Effector memory CD8-positive, alpha-beta T cell (primary cell): ENCODE measurements around the gene DLG2.

ENCODE experiments used
- ATAC-seq: fragments of 150-1000 bp; cut with Tn5 transposase; replicated peaks from 2 replicates; pipeline ENCODE4 v1.10.0; 2021; ENCODE audit warnings: mild to moderate bottlenecking, moderate library complexity
- DNase-seq, 3 experiments: peaks; one replicate each; pipeline ENCODE4 v3.0.0; 2021
- H3K27ac Mint-ChIP-seq, 2 donors: one replicate each; pipeline ENCODE4 v1.8.0; 2022; ENCODE audit warnings: mild to moderate bottlenecking in 2 of 2, mixed read lengths in 2 of 2, moderate library complexity in 2 of 2
- H3K27me3 Mint-ChIP-seq, 2 donors: one replicate each; pipeline ENCODE4 v1.8.0; 2022; ENCODE audit warnings: mixed read lengths in 2 of 2
- H3K36me3 Mint-ChIP-seq: one replicate; pipeline ENCODE4 v1.8.0; 2022; ENCODE audit warnings: mild to moderate bottlenecking, moderate library complexity, mixed read lengths; ENCODE audit not compliant: insufficient read depth
- H3K4me1 Mint-ChIP-seq, 2 donors: one replicate each; pipeline ENCODE4 v1.8.0; 2022; ENCODE audit warnings: low read depth in 2 of 2, mixed read lengths in 2 of 2
- H3K4me3 Mint-ChIP-seq, 2 donors: one replicate each; pipeline ENCODE4 v1.8.0; 2022; ENCODE audit warnings: mild to moderate bottlenecking in 2 of 2, mixed read lengths in 2 of 2, moderate library complexity in 2 of 2
- H3K9me3 Mint-ChIP-seq, 2 donors: one replicate each; pipeline ENCODE4 v1.8.0; 2022; ENCODE audit warnings: mixed read lengths in 2 of 2

DLG2 gene

DNA sequence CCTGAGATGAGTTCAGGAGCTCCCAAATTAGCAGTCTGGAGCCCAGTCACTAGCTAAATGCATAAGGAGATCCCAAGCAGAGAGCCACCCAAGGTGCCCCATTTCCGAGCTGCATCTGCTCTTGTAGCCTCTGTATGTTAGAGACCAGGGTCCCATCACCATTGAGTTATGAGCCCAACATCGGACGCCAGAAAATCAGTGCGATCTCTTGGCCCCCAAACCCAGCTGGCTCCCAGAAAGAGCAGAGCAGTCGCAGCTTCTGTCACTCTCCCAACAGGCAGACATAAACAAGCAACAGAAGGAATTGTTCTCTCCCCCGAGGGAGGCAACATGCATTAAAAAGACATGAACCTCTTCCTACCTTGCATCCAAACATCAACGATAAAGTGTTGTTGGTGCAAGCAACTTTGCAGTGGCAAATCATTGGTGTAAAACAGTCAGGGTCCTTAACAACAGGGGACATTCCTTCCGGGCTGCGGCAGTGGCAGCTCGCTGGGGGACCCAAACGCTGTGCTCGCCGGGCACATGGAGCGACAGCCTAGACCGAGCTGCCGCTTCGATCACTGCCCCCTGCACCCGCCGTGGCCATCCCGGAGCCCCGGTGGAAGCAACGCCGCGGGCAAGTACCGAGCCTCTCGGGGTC is 907.1 kb downstream of the DLG2 start:
- no peak for ATAC-seq
- H3K27me3 Mint-ChIP-seq, result no peaks in the 10 kb centered on the region
- no peak overlapping the region for H3K27ac Mint-ChIP-seq
- H3K9me3 Mint-ChIP-seq, result peaks cover 8 to 9% of the 10 kb centered on the region in 2 donors
- no peaks in the 10 kb centered on the region for H3K4me1 Mint-ChIP-seq
- H3K4me3 Mint-ChIP-seq, result no peak overlapping the region
- no peak for DNase-seq
- no peaks in the 10 kb centered on the region for H3K36me3 Mint-ChIP-seq

DNA sequence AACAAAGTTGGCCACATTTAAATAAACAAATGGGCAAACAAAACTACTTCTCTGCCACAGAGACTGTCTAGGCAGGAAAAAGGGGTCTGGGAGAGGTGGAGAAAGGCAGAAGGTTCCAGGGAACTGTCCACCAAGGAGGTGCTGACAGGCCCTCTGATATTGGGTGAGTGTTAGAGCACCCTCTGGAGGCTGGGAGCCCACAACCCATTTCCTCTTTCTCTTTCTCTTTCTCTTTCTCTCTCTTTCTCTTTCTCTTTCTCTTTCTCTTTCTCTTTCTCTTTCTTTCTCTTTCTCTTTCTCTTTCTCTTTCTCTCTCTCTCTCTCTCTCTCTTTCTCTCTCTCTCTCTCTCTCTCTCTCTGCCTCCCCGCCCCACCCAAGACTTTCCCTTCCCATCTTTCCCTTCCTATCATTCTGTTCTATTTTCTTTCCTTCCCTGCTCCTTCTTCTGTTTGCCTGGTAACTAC is 912.8 kb downstream of the DLG2 start:
- no peak for ATAC-seq
- H3K9me3 Mint-ChIP-seq, result peaks cover 11 to 16% of the 10 kb centered on the region in 2 donors
- H3K4me3 Mint-ChIP-seq, result no peak overlapping the region
- H3K27ac Mint-ChIP-seq, result no peak overlapping the region
- no peaks in the 10 kb centered on the region for H3K27me3 Mint-ChIP-seq
- H3K4me1 Mint-ChIP-seq, result no peaks in the 10 kb centered on the region
- no peaks in the 10 kb centered on the region for H3K36me3 Mint-ChIP-seq
- no peak for DNase-seq

- Mint-ChIP-seq H3K4me1 (no peaks in the 10 kb centered on the region), H3K4me3 (no peak overlapping the region), H3K36me3 (no peaks in the 10 kb centered on the region), H3K27me3 (no peaks in the 10 kb centered on the region), H3K9me3 (peaks cover 11 to 12% of the 10 kb centered on the region in 2 donors), H3K27ac (no peak overlapping the region)
- DNase-seq (no peak), ATAC-seq (no peak)
Measured at GRCh38 chr11:84691830-84692229, 935.3 kb downstream of the DLG2 start.

DNA sequence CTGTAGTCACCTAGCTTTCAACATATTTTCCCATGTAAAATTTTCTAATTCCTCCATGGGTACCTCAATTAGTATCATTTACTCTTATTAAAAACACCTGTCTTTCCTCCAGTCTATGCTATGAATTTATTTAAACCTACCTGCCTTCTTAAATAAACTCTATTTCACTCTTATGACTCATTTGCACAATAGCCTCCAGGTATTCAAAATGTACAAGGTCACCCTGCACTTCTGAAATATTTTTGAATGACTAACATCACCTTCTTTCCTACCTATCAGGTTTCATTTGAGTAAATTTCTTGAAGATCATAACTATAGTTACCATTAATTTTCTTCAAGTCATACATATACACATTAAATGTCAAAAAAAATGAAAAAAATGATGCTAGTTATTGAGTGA is 939.7 kb downstream of the DLG2 start:
- DNase-seq (no peak), ATAC-seq (no peak)
- no peaks in the 10 kb centered on the region for H3K27me3 Mint-ChIP-seq
- H3K27ac Mint-ChIP-seq, result no peak overlapping the region
- H3K4me3 Mint-ChIP-seq, result no peak overlapping the region
- H3K4me1 Mint-ChIP-seq, result no peaks in the 10 kb centered on the region
- no peaks in the 10 kb centered on the region for H3K36me3 Mint-ChIP-seq
- peaks cover 4 to 23% of the 10 kb centered on the region in 2 donors for H3K9me3 Mint-ChIP-seq

DNA sequence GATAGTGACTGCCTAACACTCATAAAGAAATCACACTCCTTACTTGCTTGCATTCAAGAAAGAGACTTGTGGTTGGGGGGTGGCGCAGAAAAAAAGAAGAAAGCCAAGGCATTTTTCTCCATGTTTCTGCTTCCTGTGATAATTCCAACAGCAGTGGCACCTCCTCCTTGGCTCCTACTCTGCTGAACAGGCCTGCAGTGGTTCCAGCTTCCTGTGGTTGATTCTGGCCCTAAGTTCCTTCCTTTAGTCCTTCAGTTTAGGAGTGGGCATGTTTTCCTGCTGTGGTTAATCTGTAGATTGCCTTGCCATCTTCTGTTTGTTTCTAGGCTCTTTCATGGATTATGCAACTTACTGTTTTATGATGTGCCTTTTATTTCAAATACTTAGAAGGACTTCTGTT is 940.4 kb downstream of the DLG2 start:
- H3K36me3 Mint-ChIP-seq, result no peaks in the 10 kb centered on the region
- H3K27ac Mint-ChIP-seq, result no peak overlapping the region
- DNase-seq (no peak), ATAC-seq (no peak)
- H3K4me3 Mint-ChIP-seq, result no peak overlapping the region
- no peaks in the 10 kb centered on the region for H3K27me3 Mint-ChIP-seq
- H3K4me1 Mint-ChIP-seq, result no peaks in the 10 kb centered on the region
- H3K9me3 Mint-ChIP-seq, result peaks cover 2 to 23% of the 10 kb centered on the region in 2 donors

GRCh38 chr11:84685976-84686375 is 941.2 kb downstream of the DLG2 start:
- ATAC-seq (no peak), DNase-seq (no peak)
- Mint-ChIP-seq H3K27me3 (no peaks in the 10 kb centered on the region), H3K4me3 (no peak overlapping the region), H3K36me3 (no peaks in the 10 kb centered on the region), H3K27ac (no peak overlapping the region), H3K9me3 (peaks cover 2 to 23% of the 10 kb centered on the region in 2 donors), H3K4me1 (no peaks in the 10 kb centered on the region)

DNA sequence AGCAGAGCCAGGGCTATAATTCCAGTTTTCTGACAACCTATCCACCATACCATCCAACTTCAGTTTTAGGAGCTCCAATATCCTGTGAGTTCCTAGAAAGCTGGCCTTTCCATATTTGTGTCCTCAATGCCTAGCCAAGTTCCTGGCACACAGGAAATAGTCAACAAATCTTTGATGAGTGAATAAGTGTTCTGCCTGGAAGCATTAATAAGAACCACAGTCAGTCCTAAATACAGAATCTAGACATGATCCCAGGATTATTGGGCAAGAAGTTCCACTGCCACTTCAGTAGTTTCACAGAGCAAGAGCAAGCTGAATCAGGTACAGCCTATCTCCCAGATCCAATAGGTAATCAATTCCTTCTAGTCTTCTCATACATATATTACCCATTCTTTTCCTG is 942.0 kb downstream of the DLG2 start:
- peaks cover 3 to 25% of the 10 kb centered on the region in 2 donors for H3K9me3 Mint-ChIP-seq
- H3K36me3 Mint-ChIP-seq, result no peaks in the 10 kb centered on the region
- H3K27me3 Mint-ChIP-seq, result no peaks in the 10 kb centered on the region
- H3K27ac Mint-ChIP-seq, result no peak overlapping the region
- ATAC-seq (no peak), DNase-seq (no peak)
- H3K4me3 Mint-ChIP-seq, result no peak overlapping the region
- H3K4me1 Mint-ChIP-seq, result no peaks in the 10 kb centered on the region

GRCh38 chr11:84681456-84681855 is 945.7 kb downstream of the DLG2 start:
- H3K36me3 Mint-ChIP-seq, result no peaks in the 10 kb centered on the region

GRCh38 chr11:84675396-84676025 is 951.6 kb downstream of the DLG2 start:
- Mint-ChIP-seq H3K27me3 (no peaks in the 10 kb centered on the region), H3K36me3 (no peaks in the 10 kb centered on the region), H3K4me1 (no peaks in the 10 kb centered on the region), H3K9me3 (peaks cover 11 to 30% of the 10 kb centered on the region in 2 donors), H3K27ac (no peak overlapping the region), H3K4me3 (no peak overlapping the region)
- ATAC-seq, result no peak
- DNase-seq, result no peak

More at GRCh38 chr11:84681456-84681855, 945.7 kb downstream of the DLG2 start:
- DNase-seq (no peak), ATAC-seq (no peak)
- no peaks in the 10 kb centered on the region for H3K27me3 Mint-ChIP-seq
- H3K4me1 Mint-ChIP-seq, result no peaks in the 10 kb centered on the region
- peaks cover 6 to 22% of the 10 kb centered on the region in 2 donors for H3K9me3 Mint-ChIP-seq
- H3K27ac Mint-ChIP-seq, result no peak overlapping the region
- H3K4me3 Mint-ChIP-seq, result no peak overlapping the region

- Mint-ChIP-seq H3K36me3 (no peaks in the 10 kb centered on the region), H3K4me1 (no peaks in the 10 kb centered on the region)
Measured at GRCh38 chr11:84673753-84674152, 953.4 kb downstream of the DLG2 start.

DNA sequence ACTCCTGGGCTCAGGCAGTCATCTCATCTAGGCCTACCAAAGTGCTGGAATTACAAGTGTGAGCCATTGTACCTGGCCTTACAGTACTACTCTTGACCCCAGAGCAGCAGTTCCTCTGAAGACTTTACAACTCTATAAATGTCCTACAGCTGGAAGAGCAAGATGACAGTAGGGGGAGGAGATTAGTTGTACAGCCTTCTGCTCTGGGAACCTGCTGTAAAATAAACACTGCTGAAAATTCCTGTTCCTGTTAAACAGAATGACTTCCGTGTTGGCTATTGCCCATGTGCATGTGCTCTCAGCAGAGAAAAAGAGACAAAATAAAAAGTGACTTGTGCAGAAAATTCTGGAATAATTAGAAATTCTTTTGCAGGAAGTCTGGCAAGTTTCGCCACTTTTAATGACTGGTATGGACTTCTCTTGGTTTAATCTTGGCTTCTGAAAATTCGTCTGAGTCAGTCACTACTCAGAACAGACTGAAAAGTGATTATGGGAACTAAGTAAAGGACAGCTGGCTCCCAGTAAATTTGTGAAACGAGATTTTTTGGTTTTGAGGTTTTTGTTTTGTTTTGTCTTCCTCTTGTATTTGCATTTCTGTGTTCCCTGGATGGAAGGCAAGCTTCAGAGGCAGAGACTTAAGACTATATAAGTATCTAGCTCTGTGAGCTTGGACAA is 955.7 kb downstream of the DLG2 start:
- no peaks in the 10 kb centered on the region for H3K4me1 Mint-ChIP-seq
- H3K36me3 Mint-ChIP-seq, result no peaks in the 10 kb centered on the region
- DNase-seq (no peak), ATAC-seq (no peak)
- H3K27me3 Mint-ChIP-seq, result no peaks in the 10 kb centered on the region
- no peak overlapping the region for H3K4me3 Mint-ChIP-seq
- H3K9me3 Mint-ChIP-seq, result peaks cover 11 to 47% of the 10 kb centered on the region in 2 donors
- no peak overlapping the region for H3K27ac Mint-ChIP-seq

More at GRCh38 chr11:84673753-84674152, 953.4 kb downstream of the DLG2 start:
- DNase-seq (no peak), ATAC-seq (no peak)
- Mint-ChIP-seq H3K27me3 (no peaks in the 10 kb centered on the region), H3K27ac (no peak overlapping the region), H3K4me3 (no peak overlapping the region), H3K9me3 (peaks cover 11 to 39% of the 10 kb centered on the region in 2 donors)

- Mint-ChIP-seq H3K27me3 (no peaks in the 10 kb centered on the region), H3K4me3 (no peak overlapping the region), H3K36me3 (no peaks in the 10 kb centered on the region), H3K9me3 (peaks cover 6 to 31% of the 10 kb centered on the region in 2 donors), H3K27ac (no peak overlapping the region), H3K4me1 (no peaks in the 10 kb centered on the region)
- DNase-seq (no peak), ATAC-seq (no peak)
Measured at GRCh38 chr11:84663731-84664130, 963.4 kb downstream of the DLG2 start.

DNA sequence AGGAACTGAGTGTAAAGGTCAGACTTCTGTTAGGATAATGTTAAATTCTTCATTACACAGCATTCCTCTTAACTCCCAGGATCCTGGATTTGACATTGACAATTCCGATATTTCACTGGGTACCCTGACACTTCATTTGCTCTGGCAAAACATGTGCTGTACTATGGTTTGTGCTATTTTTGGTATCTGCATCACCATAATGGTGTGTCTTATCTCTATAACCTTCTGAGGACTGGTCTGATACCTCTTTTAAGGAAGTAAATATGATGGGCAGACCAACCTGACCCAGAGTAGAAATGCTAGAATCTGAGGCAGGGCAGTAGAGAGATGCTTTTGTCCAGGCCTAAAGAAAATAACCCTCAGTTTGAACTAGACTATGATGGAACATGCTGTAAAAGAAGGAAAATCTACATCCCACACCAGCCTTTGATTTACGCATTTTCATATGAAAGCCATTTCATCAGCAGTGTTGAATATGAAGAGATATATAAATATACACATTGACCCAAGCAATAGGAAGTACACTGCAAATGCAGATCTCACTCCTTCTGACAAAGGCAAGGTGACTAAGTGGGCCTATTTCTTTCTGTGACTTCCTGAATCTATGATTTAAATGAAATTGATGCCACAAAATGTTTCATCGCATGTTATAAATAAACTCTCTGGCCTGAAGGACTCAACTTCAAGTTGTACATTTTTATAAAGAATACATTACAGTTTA is 966.7 kb downstream of the DLG2 start:
- no peak for ATAC-seq
- no peak overlapping the region for H3K4me3 Mint-ChIP-seq
- H3K9me3 Mint-ChIP-seq, result peaks cover 6 to 33% of the 10 kb centered on the region in 2 donors
- H3K36me3 Mint-ChIP-seq, result no peaks in the 10 kb centered on the region
- no peak for DNase-seq
- H3K27me3 Mint-ChIP-seq, result no peaks in the 10 kb centered on the region
- H3K4me1 Mint-ChIP-seq, result no peaks in the 10 kb centered on the region
- no peak overlapping the region for H3K27ac Mint-ChIP-seq
